GM18870 (cell line): ENCODE data around the gene SMIM20.
A peak's percentile ranks its signal among the peaks of the same experiment; 100 is the strongest.
"Not testable (repeated sequence)": the region's sequence is repeated elsewhere in the genome, so short reads cannot be mapped to it uniquely, and the experiment has no call there.

Experiments
- ATAC-seq: cut with Tn5 transposase; IDR thresholded peaks from one replicate; pipeline ENCODE4 v1.9.1; 2021; ENCODE audit warnings: moderate library complexity; ENCODE audit not compliant: unreplicated experiment

Gene SMIM20

DNA sequence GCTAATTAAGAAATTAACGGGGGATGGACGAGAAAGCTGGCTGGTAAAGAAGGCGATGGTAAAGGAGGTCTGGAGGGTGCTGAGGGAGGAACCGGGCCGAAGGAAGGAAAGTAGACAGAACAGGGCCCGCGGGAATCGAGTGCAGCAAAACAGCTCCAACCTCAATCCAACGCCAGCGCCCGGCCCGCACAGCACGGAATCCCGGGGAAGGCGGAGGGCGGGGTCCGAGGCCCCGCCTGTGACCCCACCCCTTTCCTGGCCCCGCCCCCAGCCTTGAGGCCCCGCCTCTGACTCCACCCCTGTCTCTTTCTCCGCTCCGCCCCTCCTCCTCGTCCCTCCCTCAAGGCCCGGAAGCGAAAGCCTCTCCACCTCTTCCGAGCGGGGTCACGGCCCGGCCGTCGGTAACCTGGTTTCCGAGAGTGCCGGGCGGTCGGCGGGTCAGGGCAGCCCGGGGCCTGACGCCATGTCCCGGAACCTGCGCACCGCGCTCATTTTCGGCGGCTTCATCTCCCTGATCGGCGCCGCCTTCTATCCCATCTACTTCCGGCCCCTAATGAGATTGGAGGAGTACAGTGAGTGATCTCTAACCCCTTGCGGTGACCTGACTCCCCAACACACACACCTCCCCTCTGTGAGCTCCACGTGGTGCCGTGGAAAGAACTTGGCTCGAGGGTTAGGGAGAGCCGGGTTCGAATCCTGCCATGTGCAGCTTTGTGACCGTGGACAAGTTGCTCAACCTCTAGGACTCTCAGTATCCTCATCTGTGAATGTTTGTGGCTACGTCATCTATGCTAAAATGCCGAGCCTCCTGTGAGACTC is at the start of gene SMIM20:
SMIM20 (plus strand) TSS at position 370 of the 819 bp plus-strand sequence; CDS start at position 464, 94 bp downstream.
- peak; percentile 92 for ATAC-seq

DNA sequence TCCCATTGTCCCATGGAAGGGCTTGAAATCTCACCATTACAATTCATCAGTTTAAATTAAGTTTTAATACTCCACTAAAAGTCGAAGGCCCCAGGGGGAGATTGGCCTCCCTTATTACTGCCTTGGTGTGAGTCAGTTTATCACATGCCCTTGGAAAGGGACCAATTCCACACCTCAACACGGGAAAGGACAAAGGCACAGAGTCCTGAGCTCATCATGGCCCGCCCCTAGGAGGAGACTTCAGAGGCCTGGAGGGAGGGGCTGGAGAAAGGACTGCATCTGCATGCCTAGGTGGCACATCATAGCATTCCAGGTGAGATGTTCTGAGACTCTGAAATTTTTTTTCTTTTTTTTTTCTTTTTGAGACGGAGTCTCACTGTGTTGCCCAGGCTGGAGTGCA is 48.4 kb upstream of the SMIM20 start:
- ATAC-seq: no peak

DNA sequence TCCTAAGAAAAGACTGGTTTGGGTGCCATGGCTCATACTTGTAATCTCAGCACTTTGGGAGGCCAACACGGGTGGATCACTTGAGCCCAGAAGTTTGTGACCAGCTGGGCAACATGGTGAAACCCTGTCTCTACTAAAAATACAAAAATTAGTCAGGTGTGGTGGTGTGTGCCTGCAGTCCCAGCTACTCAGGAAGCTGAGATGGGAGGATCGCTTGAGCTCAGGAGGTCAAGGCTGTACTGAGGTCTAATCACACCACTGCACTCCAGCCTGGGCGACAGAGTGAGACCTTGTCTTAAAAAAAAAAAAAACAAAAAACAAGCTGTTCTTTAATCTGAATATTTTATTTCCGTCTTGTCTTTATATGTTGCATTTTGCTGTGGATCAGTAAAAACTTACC is 47.6 kb upstream of the SMIM20 start:
- ATAC-seq: not testable (repeated sequence)

DNA sequence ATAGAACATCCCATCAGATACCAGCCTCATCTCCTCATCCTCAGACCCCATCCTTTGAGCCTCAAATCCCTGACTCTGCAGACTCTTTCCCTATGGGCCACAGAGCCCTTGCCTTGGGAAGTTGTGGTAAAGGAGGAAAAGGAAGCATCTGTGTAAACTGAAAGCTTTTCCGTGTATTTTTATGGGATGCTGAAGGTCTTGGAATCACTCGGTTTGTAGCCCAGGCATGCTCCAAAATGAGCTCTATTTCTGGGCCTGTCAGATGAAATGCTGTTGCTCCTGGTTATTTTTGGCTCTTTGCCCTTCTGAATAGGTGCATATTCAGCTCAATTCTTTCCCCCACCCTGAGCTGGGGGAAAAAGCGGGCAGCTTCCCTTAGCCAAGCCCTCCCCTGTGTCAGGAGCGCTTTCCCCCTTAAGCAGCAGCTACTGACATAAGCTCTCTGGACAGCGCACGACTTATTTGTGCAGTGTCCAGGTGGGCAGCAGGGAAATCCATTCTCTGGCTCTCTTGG is 46.2 kb upstream of the SMIM20 start:
- no peak for ATAC-seq

DNA sequence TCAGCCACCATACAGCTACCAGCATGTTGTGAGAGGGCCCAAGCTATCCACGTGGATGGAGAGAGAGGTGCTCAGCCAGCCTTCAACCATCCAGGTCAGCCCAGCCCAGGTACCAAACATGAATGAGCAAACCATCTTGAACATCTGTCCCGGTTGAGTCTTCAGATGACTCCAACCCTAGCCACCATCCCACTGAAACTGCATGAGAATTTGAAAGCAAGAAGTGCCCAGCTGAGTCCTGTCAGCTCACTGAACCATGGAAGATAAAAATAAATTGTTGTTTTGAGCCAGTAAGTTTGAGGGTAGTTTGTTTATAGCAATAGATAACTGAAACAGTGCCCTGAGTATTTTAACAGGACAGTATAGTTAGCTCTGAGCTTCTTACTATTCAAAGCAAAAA is 43.9 kb upstream of the SMIM20 start:
- peak; percentile 40 for ATAC-seq

DNA sequence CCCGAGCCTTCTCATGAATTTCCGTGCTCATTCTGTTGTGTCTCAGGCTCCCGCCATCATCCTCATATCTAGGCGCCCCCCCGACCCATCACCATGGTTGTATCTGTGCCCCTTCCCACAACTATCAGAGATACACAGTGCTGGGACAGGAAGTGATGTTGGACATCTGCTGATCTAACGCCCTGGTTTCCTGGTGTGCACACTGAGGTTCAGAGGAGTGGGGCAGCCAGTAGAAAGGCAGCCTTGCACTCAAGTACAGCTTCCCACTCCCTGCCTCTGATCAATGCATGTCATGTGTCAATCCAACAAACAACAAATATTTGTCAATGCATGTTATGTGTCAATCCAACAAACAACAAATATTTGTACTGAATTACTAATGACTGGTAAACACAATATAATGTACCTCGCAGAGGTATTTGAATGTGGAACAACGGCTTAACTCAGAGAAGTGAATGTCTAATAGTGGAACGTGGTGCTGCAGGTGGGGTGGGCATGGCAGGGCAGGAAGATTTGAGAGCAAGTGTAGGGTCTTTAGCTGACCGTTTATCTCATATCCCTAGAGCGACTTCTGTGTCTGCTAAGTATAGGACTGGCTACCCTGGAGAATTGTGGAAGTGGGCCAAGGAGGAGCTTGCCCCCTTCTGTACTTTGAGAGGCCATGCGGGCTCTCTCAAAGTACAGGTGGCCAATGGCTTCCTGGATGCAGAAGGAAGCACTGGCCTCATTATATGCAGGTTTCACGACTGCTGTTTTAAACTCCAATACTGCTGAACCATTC is 41.0 kb upstream of the SMIM20 start:
- no peak for ATAC-seq

DNA sequence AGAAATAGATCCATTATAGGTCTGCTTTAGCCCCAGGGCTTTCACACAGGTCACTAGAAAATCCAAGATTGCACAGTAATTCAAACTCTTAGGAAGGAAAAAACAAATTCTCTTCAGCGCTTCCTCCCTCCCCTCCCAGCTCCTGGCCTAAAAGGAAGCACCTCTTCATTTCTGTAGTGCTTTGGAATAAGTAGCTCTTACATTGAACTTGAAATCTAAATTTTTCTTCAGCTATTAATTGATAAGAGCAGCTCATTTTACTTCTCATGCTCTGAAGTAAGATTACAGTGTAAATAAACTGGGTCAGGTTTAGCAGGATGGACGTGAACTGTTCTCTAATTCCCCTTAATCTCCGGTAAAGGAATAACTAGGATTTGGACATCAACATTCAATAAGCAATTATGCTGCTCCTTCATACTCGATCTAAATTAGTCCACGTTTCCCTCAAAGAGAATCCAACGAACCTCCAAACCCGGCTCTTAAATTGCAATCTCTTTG is 40.3 kb upstream of the SMIM20 start:
- ATAC-seq: no peak

DNA sequence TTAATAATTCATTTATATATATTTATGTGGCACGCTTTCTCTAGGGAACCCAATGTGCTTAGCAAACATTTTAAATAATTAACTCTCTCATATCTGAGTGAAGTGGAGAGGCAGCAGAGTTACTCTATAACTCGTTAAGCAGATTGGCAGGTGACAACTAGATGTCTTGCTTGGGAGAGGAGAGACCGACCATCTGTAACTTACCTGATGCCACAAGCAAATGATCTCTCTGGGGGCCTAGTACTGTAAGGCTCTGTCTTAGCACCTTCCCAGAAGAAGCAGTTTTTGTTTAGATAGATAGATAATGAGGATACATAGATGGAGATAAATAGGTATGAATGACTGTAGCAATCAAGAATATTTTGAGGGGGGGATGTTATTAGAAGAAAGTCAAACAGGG is 39.4 kb upstream of the SMIM20 start:
- ATAC-seq: no peak

DNA sequence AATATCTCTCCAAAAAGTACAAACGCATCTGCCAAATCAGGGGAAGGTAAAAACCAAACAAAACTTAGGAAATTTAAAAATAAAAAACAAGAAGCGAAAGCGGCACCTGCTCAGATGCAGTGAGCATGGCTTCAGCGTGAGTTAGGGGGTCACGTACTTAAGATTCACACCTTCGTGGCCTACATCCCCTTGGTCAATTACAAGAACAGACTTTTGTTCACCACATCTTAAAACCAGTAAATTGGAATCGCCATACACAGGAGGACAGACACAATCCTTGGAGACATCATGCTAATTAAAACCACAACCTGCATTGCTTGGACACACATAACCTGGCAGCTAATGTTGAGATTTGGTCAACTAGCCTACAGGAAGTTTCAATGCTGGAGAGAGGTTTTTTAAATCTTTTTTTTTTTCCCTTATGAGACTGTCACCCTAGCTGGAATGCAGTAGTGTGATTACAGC is 38.7 kb upstream of the SMIM20 start:
- peak; percentile 35 for ATAC-seq

DNA sequence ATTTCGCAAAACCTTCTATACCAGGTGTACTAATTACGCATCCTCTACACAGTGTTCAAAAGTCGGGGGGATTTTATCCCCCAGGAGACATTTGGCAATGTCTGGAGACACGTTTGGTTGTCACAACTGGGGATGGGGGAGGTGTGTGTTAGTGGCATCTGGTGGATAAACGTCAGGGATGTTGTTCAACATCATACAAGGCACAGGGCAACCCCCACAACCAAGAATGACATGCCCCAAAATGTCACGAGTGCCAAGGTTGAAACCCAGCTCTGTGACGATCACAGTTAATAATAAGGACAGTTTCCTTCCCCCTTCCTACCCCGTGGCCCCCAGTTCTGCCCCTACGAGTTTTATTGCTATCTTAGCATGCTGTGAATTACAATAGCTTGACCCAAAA is 35.3 kb upstream of the SMIM20 start:
- no peak for ATAC-seq

DNA sequence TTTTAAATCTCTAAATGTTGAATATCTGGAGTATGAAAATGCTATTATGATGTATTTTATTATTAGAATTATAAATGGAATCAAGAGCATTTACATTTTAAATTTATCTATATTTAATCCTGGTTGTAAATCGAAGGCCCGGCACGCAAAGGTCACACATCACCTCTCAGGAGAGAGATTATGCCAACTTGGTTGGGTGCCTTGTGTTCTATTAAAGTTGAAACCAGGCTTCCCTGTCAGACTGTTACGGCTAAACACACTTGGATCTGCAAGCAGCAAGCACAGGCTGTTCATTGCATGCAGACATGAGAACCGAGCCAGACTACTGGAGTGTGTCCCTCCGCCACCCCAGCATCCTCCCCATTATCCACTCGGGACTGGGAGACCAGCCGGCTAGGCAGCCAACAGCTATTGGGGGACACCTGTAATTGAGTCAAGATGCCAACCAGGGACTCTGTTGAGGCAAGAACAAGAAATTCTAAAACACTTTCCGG is 34.9 kb upstream of the SMIM20 start:
- no peak for ATAC-seq

DNA sequence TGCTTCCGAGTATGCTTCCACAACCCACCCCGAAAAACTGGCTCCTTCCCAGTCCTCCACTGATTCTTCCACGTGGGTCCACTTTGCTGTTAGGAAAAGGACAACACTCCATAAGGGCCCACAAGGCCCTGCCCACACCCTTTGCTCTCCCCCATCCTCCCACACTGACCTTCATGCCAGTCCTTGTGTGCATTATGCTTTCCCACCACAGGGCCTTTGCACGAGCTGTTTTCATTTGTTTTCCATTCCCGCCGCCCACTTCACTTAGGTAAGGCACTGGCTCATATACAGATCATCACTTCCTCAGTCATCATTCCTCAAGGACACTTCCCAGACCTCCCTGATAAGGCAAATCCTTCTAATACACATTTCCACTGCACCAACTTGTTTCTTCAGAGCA is 34.4 kb upstream of the SMIM20 start:
- no peak for ATAC-seq

DNA sequence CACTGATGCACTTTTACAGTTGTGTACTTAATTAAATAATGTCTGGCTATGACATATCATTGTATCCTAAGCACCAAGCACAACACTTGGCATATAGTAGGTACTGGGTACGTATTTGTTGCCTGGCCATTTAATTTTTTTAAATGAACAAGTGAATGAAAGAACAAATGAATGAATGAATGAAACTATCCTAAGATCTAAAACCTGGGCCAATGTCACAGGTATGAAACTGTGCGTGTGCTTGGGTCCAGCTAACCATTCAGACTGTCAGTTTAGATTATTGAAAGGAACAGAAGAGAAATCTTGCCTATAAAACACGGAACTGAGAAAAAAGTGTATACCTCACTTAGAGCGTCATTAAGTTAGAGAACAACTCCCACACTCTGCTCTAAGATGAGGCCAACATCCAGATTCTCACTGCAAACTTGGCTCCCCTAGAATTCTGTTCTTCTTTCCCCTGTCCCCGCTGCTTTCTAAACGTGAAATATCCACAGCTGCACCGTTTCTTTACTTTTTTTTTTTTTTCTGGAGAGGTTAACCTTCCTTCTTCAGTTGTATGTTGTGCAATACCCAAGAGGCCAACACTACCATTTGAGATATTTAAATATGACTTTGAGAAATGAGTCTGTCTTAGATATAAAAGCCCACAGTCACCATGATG is 33.9 kb upstream of the SMIM20 start:
- peak; percentile 52 for ATAC-seq

DNA sequence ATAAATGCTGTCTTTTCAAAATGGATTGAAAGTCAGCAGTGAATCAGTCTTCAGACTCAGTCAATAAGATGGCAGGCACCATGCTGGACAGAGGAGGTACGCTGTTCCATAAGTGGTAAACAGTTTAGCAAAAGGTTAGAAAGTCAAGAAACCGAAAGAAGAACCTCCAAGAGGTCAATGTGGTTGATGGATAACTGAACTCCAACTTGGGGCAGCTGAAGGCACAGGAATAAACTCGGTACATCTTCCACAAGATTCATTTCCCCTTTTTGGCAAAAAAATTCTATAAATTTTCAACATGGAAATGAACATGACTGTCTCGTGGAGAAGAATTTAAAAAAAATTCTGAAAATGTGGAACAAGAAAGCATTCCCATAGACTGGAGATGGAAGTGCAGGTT is 32.8 kb upstream of the SMIM20 start:
- no peak for ATAC-seq

DNA sequence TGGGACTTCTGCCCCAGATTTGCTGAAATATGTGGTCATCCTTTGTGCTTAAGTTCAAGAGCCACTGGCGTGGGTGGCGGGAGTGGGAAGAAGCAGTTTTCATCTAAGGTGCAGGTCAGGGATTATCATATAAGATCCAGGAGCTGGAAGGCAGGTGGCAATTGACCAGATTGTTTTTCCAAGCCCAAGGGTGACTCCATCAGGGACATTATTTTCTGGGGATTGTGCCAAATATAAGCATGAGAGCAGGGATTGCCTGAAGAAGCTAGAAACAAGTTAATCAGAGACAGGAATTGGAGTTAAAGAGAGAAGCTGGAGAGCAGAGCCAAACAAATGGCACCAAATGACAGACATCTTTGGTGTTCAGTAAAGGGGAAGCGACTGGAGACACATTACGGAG is 31.8 kb upstream of the SMIM20 start:
- no peak for ATAC-seq

DNA sequence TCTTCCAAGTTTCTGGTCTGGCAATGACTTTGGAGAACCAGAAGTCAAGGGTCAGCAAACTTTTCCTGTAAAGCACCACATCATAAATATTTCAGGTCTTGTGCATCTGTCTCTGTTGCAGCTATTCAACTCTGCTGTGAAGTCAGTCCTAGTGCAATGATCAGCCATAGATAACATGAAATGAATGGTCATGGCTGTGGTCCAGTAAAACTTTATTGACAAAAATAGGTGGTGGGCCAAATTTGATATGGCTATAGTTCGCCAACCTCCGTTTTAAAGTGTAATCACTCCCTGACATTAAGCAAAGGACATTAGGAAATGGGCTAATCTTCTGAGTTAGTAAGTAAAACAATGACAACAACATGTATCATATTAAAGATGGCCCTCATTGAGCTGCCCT is 30.5 kb upstream of the SMIM20 start:
- no peak for ATAC-seq

DNA sequence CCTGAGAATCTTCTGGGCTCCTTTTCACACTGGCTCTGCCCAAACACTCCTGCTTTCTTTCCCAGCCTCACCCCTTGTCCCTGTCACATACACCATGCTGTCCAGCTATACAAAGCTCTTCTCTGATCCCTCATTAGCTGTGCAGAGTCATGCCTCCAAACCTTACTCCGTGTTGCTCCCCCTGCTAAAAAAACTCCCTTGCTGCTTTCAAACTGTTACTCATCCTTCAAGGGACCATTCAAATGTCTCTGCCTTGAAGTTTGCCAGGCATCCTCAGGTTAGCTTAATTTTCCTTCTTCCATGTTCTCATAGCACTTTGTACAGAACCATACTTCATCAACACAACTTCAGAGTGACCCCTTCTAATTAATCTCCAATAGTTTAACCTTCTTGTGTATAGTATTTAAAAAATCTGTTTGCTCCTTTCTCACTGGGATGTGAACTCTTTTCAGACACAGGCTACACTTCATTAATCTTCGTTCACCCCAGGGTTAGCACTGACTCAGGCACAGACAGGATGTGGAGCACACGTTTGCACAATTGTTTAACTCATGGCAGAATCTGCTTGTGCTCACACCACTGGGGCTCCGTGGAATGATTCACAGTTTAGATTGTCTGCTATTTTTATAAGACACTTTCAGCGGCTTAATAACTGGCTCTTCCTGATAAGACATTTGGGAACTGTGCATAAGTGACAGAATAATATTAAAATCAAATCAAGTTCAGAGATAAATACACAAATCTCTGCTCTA is 29.8 kb upstream of the SMIM20 start:
- peak; percentile 40 for ATAC-seq

DNA sequence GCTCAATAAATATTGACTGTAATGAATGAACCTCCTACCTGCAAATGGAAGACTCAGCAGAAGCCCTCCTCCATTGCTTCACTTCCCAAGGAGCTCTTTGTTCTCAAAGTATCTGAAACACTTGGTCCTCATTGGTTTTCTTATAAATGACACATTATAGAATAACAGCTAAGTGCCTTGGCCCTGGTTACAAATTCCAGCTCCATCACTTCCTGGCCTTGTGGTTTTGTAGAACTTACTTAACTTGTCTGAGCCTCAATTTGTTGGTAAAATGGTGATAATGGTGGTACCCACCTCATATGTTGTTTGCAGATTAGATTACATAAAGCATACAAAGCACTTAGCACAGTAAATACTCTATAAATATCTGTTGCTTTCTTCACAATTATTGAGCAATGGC is 25.2 kb upstream of the SMIM20 start:
- ATAC-seq: no peak

DNA sequence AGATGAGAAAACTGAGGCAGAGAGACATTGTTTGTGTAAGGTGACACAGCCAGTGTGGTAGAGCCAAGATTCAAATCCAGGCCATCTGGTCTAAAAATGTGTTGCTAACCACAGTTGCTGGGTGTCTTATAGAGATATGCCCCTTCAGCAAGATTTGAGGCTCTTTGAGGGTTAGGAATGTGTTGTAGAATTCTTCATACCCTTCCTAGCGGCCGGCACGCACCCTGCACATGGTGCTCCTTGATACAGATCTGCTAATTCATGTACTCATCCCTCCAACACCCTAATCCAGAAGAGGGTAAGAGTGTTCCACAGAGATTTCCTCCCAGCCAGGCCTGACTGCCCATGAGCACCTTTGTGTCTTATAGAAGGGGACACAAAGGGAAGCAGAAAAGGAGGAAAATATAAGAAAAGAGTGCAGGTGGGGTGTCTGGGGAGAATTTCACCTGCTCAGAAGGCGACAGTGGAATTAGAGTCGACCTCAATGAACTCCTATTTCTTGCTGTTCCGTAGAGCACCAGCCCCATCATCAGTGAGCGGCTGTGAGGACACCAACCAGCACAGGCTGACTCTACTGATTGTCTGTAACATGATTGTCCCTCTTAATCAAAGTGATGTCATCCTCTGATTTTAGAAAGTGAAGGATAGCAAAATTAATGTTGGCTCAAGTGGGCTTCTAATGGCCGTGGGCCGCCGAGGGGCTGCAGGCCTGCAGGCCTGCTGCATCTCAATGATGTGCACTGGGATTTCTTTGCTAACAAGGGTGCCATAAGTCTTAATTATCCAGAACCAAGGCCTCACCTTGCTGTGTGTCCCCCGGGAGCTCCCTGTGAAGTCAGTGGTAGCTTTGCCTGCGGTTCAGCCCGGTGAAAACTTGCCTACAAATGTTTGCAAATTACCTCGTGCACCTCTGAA is 24.2 kb upstream of the SMIM20 start:
- no peak for ATAC-seq
